GM10266 (cell line): ENCODE data around the gene BROX.
"Not testable (repeated sequence)": the region's sequence is repeated elsewhere in the genome, so short reads cannot be mapped to it uniquely, and the experiment has no call there.

Experiments
- DNase-seq: peaks from one replicate; pipeline ENCODE4 v3.0.0; 2012; ENCODE audit errors: extremely low spot score
- TF ChIP-seq, protein P1 (sequence below): IDR thresholded peaks from 2 replicates; pipeline ENCODE4 v1.5.1; 2012; ENCODE audit warnings: mild to moderate bottlenecking, low read depth; ENCODE audit not compliant: control insufficient read depth, insufficient read depth; ENCODE audit errors: missing control alignments

BROX gene, protein sequence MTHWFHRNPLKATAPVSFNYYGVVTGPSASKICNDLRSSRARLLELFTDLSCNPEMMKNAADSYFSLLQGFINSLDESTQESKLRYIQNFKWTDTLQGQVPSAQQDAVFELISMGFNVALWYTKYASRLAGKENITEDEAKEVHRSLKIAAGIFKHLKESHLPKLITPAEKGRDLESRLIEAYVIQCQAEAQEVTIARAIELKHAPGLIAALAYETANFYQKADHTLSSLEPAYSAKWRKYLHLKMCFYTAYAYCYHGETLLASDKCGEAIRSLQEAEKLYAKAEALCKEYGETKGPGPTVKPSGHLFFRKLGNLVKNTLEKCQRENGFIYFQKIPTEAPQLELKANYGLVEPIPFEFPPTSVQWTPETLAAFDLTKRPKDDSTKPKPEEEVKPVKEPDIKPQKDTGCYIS

DNA sequence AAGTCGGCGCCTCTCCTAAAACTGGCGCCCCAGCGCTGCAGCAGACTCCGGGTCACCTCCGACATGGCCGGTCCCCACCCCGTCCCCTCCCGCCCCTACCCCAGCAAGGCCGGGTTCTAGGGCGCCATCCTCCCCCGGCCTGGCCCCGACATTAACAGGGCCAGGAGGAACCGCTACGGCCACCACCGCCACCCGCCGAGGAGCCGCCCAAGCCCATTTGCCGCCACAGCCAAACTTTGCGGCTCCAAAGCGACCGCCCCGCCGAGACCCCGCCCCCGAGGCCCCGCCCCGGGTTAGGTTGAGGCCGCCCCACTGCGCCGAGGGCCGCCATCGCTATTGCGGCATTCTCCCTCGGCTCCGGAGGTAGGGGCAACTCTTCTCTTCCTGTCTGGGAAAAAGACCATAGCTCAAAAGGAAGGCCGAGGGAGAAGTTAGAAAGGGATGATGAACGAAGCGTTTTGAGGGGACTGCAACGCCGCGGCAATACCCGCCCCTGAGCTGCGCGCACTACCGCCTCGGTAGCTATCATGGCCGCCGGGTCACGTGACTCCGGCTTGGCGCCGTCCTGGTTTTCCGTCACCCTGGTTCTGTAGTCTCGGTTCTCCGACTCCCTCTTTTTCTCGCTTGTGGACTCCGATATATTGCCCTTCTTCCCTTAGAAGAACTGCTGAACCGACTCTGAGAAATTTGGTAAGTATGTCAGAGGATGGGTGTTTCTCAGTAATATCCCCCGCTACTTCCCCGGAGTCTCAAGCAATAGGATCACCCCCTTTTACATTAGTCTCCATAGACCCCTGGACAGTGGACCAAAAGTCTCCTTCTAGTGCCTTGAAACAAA is at the start of gene BROX, which contains the start of gene AIDA:
Gene BROX, plus strand, starts transcription at position 312 of the 838 bp plus-strand sequence. CDS start 3,136 bp downstream, outside the sequence.
Gene AIDA, minus strand, starts transcription at position 239 of the 838 bp plus-strand sequence. Its CDS starts 174 bp downstream, at position 65.
- TF ChIP-seq, protein P1, sequence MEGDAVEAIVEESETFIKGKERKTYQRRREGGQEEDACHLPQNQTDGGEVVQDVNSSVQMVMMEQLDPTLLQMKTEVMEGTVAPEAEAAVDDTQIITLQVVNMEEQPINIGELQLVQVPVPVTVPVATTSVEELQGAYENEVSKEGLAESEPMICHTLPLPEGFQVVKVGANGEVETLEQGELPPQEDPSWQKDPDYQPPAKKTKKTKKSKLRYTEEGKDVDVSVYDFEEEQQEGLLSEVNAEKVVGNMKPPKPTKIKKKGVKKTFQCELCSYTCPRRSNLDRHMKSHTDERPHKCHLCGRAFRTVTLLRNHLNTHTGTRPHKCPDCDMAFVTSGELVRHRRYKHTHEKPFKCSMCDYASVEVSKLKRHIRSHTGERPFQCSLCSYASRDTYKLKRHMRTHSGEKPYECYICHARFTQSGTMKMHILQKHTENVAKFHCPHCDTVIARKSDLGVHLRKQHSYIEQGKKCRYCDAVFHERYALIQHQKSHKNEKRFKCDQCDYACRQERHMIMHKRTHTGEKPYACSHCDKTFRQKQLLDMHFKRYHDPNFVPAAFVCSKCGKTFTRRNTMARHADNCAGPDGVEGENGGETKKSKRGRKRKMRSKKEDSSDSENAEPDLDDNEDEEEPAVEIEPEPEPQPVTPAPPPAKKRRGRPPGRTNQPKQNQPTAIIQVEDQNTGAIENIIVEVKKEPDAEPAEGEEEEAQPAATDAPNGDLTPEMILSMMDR, result no peak
- peak; percentile 89 for DNase-seq

DNA sequence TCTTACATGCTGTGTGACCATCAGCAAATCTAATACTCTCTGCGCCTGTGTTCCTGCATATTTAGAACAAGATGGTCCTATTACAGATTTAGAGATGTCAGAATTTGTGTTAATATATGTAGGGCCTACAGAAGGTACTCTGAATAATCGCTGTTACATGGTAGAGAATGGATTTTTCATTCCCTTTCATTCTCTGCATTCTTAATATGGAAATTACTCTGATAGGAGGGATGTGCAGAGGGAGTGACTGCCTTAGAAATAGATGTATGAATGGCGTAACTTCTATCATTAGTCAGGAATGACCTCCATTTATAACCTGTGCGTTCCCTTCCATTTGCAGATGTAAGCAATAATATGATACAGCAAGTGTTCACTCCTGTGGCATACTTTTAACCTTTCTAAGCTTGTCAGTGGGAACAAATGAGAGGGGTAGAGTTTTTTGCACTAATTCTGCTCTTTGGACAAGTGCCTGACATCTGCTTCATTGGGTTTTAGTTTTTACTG is 48.9 kb upstream of the BROX start:
- TF ChIP-seq, protein P1, result no peak
- no peak for DNase-seq

DNA sequence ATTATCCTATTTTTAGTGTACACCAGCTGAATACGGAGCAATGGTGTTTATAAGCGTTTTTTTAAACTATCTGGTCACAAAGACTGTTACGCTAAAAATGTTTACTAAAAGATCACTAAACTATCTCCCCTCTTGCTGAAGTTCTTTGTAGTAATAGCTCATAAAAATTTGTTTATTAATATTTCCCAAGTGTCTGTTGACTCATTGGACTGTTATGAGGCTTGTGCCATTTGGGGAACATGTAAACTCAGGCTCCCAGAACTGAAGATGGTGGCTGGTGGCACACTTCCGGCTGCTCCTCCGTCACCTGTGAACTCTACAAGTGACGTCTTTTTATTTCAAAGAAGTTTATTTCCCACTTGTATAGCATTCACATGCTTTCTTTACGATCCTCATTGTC is 46.4 kb upstream of the BROX start:
- no peak for DNase-seq
- TF ChIP-seq, protein P1, result no peak

DNA sequence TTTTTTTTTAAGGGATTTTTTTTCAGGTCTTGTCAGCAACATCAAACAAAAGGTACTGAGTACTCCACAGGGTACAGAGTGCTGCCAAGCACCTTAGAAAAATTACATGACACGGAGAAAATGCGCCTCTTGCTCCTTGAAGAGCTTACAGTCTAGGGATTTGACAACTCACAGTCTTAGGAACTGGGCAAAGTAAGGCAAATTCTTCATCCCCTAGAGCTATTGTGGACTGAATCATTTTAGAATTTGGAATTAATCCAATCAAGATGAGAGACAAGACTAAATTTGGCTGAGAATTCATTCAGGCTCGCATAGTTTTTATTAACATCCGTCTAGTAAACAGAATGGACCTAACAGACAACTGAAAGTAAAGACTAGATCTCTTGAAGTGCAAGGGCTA is 44.2 kb upstream of the BROX start:
- DNase-seq, result not testable (repeated sequence)

DNA sequence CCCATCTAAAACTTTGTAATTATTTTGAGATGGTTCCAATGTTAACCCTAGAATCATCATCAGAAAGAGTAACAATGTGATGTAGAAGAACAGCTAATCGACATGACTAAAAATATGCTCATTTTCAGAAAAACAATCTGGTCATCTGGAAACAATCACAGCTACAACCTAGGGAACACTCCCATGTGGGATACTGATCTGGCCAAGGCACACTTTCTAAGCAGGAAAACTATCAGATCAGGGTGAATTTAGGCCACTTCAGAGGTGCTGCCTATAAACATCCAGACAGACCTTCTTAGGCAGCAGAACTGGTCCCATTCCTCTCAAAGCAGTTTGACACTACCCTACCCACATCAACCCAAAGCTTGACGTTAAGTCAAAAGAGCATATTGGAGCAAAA is 43.3 kb upstream of the BROX start:
- not testable (repeated sequence) for DNase-seq

DNA sequence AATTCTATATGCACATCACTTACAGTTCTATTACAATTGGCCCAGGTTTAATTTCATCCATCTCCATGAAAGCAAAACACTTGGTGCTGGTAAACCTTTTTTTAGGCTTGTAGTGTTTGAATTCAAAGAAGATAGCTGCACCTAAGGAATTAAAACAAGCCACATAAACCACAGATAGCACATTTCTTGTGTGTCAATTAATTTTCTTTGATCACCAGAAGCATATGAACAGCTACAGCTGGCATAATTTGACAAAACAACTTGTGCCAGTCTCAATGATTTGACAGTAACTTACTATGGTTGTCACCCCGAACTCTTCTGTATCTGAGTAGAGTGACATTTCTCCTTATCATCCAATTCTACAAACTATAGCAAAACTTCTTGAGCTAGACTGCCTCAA is 42.3 kb upstream of the BROX start:
- TF ChIP-seq, protein P1, result no peak
- DNase-seq, result no peak

DNA sequence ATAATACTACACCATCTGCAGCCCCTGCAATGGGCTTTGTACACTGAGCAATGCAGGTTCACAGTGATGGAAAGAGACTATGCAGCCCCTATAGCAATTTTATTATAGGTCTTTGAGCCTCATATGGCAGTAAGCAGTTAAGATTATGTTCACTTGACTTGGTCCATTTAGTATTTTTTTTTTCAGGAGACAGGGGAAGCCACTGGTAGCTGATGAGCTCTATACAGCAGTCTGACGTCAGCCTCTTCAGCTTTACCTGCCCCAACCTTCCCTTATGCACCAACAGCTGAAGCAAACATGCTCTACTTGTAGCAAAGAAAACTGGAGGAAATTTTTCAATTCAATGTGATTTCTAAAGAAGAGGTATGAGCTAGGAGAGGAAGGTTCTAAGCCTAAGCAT is 32.3 kb upstream of the BROX start:
- no peak for DNase-seq
- TF ChIP-seq, protein P1, result no peak

DNA sequence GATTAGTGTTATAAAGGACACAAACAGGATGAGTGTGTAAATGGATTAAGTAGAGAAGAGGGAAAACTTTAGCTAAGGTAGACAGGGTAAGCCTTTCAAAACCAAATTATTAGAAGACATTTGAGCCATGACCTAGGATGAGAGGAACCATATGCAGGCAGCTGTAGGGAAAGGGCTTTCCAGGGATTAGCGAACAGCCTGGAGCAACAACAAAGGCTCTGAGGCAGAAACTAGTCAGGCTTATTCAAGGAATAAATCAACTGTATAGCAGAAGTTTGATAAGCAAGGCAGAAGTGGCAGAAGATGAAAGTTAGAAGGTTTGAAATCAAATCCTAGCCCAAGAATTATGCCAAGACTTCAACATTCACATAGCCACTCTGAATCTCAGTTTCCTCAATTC is 21.3 kb upstream of the BROX start:
- TF ChIP-seq, protein P1, result no peak
- no peak for DNase-seq
